ENCODE measurements around the gene CACFD1.

The CACFD1 gene

GRCh38 chr9:133459476-133460404 lies at the start of gene CACFD1:
CACFD1 (plus strand) TSS chr9:133459978; CDS start chr9:133460067, 89 bp downstream.
- TF ChIP-seq, protein P1, sequence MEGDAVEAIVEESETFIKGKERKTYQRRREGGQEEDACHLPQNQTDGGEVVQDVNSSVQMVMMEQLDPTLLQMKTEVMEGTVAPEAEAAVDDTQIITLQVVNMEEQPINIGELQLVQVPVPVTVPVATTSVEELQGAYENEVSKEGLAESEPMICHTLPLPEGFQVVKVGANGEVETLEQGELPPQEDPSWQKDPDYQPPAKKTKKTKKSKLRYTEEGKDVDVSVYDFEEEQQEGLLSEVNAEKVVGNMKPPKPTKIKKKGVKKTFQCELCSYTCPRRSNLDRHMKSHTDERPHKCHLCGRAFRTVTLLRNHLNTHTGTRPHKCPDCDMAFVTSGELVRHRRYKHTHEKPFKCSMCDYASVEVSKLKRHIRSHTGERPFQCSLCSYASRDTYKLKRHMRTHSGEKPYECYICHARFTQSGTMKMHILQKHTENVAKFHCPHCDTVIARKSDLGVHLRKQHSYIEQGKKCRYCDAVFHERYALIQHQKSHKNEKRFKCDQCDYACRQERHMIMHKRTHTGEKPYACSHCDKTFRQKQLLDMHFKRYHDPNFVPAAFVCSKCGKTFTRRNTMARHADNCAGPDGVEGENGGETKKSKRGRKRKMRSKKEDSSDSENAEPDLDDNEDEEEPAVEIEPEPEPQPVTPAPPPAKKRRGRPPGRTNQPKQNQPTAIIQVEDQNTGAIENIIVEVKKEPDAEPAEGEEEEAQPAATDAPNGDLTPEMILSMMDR (IDR thresholded peaks at IDR 0.05; ENCODE audit: control insufficient read depth, insufficient read depth, low read depth, low read length, missing control alignments): no peak
- H3K4me3 ChIP-seq (ENCODE audit: control insufficient read depth, low read depth, low read length): peak within 1 kb of the TSS; percentile 78
- peak; percentile 31 for DNase-seq (ENCODE audit: low read depth)

- TF ChIP-seq, protein P1 (IDR thresholded peaks at IDR 0.05; ENCODE audit: control insufficient read depth, insufficient read depth, low read depth, low read length, missing control alignments): no peak
- DNase-seq (ENCODE audit: low read depth): no peak
- H3K4me3 ChIP-seq (ENCODE audit: control insufficient read depth, low read depth, low read length): no peak overlapping the region
These were observed 44.6 kb upstream of the CACFD1 start for GRCh38 chr9:133415170-133415569.

- peak within 1 kb of the TSS; percentile 59 for H3K4me3 ChIP-seq (ENCODE audit: control insufficient read depth, low read depth, low read length)
- DNase-seq (ENCODE audit: low read depth): peak; percentile 29
- TF ChIP-seq, protein P1 (IDR thresholded peaks at IDR 0.05; ENCODE audit: control insufficient read depth, insufficient read depth, low read depth, low read length, missing control alignments): no peak
These were observed 42.0 kb upstream of the CACFD1 start, which contains the start of gene REXO4 for GRCh38 chr9:133417541-133418461. REXO4 (minus strand) TSS chr9:133418010; CDS start chr9:133417844, 166 bp downstream.

DNA sequence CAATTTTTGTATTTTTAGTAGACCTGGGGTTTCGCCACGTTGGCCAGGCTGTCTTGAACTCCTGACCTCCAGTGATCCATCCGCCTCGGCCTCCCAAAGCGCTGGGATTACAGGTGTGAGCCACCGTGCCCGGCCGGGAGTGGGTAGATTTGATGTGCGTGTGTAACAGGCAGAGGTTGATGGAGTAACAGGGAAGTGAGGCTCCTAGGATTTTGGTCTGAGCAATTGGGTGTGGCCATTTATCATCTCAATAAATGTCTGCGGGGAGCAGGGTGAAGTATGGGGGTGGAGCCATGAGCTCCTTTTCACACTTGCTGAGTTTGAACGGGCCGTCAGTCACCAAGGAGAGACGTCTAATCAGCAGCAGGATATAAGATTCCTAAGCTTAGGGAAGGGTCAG lies 40.8 kb upstream of the CACFD1 start:
- TF ChIP-seq, protein P1 (IDR thresholded peaks at IDR 0.05; ENCODE audit: control insufficient read depth, insufficient read depth, low read depth, low read length, missing control alignments): no peak
- H3K4me3 ChIP-seq (ENCODE audit: control insufficient read depth, low read depth, low read length): no peak overlapping the region
- no peak for DNase-seq (ENCODE audit: low read depth)

- no peak for DNase-seq (ENCODE audit: low read depth)
- TF ChIP-seq, protein P1 (IDR thresholded peaks at IDR 0.05; ENCODE audit: control insufficient read depth, insufficient read depth, low read depth, low read length, missing control alignments): no peak
- no peak overlapping the region for H3K4me3 ChIP-seq (ENCODE audit: control insufficient read depth, low read depth, low read length)
These were observed 39.4 kb upstream of the CACFD1 start for GRCh38 chr9:133420392-133420827.

All from AG09309 (cell line).